ENCODE measurements around the gene LAMC1. TPM values are rescaled to one million over a fixed set of nuclear protein-coding genes. Genes with fewer than 3 reads are reported as not detected.

The LAMC1 gene
- total RNA-seq, 4 donors from 2014 or later, result 76.9 to 159 (median 81.0) TPM

- H3K4me3 ChIP-seq (ENCODE audit: low read depth, poor library complexity, severe bottlenecking), result no peak overlapping the region
- no peak for TF ChIP-seq POLR2A (IDR thresholded peaks at IDR 0.05)
- no peak for TF ChIP-seq CTCF (IDR thresholded peaks at IDR 0.05)
- no peak for DNase-seq (ENCODE audit: low spot score in 2 of 2)
- 63 to 67% methylated on average over 4 of the region's 4 CpGs for WGBS, 2 donors
- intact Hi-C loops (cut with DNase I; ENCODE audit: low total_unique reads), result no loop called here
These were observed 116.2 kb downstream of the LAMC1 start for GRCh38 chr1:183139281-183139942.

DNA sequence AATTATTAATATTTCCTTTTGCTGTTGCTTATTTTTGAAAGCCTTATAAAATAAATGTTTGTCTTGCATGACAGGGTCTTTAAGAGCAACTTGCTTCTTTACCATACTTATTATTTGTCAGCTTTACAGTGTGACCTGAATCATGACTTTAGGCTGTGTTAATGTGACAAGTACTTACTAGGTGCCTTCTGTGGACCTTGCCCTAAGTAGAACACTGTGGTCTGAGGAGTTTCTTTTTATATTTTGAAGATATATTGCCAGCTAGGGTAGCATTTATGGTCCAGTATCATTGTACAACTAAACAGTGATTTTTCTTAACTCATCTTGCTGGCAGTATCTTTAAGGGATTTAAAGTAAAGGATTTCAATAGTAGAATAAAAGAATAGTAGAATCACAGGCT lies 117.4 kb downstream of the LAMC1 start:
- H3K4me3 ChIP-seq (ENCODE audit: low read depth, poor library complexity, severe bottlenecking), result no peak overlapping the region
- DNase-seq (ENCODE audit: low spot score in 2 of 2), result no peak
- intact Hi-C loops (cut with DNase I; ENCODE audit: low total_unique reads), result no loop called here
- no peak for TF ChIP-seq POLR2A (IDR thresholded peaks at IDR 0.05)

- TF ChIP-seq CTCF (IDR thresholded peaks at IDR 0.05), result no peak
- no peak for TF ChIP-seq POLR2A (IDR thresholded peaks at IDR 0.05)
- no peak for DNase-seq (ENCODE audit: low spot score in 2 of 2)
- intact Hi-C loops (cut with DNase I; ENCODE audit: low total_unique reads), result loop anchor here (2.0 kb wide), 1 partner anchor 65 kb away; no protein-coding TSS in a partner anchor
- H3K4me3 ChIP-seq (ENCODE audit: low read depth, poor library complexity, severe bottlenecking), result no peak overlapping the region
- 80 to 84% methylated on average over 2 of the region's 2 CpGs for WGBS, 2 donors
These were observed 119.0 kb downstream of the LAMC1 start for GRCh38 chr1:183142171-183142570.

DNA sequence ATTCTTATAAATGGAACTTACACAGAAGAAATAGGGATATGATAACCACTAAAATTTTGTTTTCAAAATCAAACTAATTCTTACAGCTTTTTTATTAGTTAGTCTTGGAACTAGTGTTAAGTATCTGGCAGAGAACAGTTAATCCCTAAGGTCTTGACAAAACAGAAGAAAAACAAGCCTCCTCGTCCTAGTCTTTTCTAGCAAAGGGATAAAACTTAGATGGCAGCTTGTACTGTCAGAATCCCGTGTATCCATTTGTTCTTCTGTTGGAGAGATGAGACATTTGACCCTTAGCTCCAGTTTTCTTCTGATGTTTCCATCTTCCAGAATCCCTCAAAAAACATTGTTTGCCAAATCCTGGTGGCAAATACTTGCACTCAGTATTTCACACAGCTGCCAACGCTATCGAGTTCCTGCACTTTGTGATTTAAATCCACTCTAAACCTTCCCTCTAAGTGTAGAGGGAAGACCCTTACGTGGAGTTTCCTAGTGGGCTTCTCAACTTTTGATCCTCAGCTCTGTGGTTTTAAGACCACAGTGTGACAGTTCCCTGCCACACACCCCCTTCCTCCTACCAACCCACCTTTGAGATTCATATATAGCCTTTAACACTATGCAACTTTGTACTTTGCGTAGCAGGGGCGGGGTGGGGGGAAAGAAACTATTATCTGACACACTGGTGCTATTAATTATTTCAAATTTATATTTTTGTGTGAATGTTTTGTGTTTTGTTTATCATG lies 120.5 kb downstream of the LAMC1 start:
- WGBS, 2 donors, result 69 to 72% methylated on average over 7 of the region's 7 CpGs
- intact Hi-C loops (cut with DNase I; ENCODE audit: low total_unique reads), result loop anchor here (2.0 kb wide), 1 partner anchor 67 kb away; no protein-coding TSS in a partner anchor
- DNase-seq (ENCODE audit: low spot score in 2 of 2), result no peak
- TF ChIP-seq CTCF (IDR thresholded peaks at IDR 0.05) (no peak), POLR2A (IDR thresholded peaks at IDR 0.05) (no peak)
- no peak overlapping the region for H3K4me3 ChIP-seq (ENCODE audit: low read depth, poor library complexity, severe bottlenecking)

GRCh38 chr1:183144752-183145151 lies 121.5 kb downstream of the LAMC1 start:
- WGBS, 2 donors, result 52 to 74% methylated on average over 3 of the region's 3 CpGs
- no peak overlapping the region for H3K4me3 ChIP-seq (ENCODE audit: low read depth, poor library complexity, severe bottlenecking)
- TF ChIP-seq POLR2A (IDR thresholded peaks at IDR 0.05), result no peak
- TF ChIP-seq CTCF (IDR thresholded peaks at IDR 0.05), result no peak
- intact Hi-C loops (cut with DNase I; ENCODE audit: low total_unique reads), result no loop called here
- no peak for DNase-seq (ENCODE audit: low spot score in 2 of 2)

DNA sequence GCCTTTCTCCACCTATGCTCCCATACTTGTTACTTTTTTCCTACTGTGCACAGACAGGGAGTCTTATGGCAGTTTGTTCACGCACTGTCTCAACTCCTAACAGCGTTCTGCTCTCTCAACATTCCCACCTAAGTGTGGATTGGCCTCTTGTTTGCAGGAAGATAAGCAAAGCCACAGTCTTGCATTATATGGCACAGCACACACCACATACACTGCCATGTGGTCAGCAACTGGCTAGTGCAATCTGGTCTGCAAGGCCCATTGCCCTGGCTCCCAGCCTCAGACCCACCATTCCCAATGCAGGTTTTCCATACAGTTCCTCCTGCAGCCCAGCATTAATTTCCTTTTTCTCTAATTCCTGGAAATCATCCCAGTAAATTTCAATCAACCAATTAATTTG lies 124.5 kb downstream of the LAMC1 start:
- 51 to 98% methylated on average over 2 of the region's 2 CpGs for WGBS, 2 donors
- TF ChIP-seq POLR2A (IDR thresholded peaks at IDR 0.05) (no peak), CTCF (IDR thresholded peaks at IDR 0.05) (no peak)
- intact Hi-C loops (cut with DNase I; ENCODE audit: low total_unique reads), result no loop called here
- no peak overlapping the region for H3K4me3 ChIP-seq (ENCODE audit: low read depth, poor library complexity, severe bottlenecking)
- no peak for DNase-seq (ENCODE audit: low spot score in 2 of 2)

Measured in lower leg skin (tissue), 4 donors.